Measurements from ENCODE around the gene GAB2.

DNA sequence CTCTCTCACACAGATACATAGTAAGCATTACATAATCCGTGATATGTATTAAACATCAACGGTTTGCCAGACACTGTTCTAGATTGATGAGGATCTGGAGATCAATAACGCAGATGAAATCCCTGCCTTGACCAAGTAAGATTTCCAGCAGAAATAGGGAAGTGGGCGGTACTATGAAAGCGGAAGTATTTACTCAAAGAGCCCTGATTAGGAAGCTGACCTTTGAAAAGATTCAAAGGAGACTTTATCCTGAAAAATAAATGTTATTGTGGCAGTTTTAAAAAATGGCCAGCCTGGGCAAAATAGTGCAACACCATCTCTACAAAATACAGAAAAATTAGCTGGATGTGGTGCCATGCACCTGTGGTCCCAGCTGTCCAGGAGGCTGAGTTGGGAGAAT, 26.8 kb downstream of the GAB2 start:
- no peak for TF ChIP-seq CTCF (IDR thresholded peaks at IDR 0.05)
- no peak for TF ChIP-seq POLR2A (IDR thresholded peaks at IDR 0.05)

Data from adrenal gland (tissue), 5 donors.